Left cardiac atrium (tissue), 4 donors: ENCODE measurements around the gene CKB. TPM values are rescaled to one million over a fixed set of nuclear protein-coding genes. Genes with fewer than 3 reads are reported as not detected.

Source experiments
- ATAC-seq, 2 donors: fragments of 200-7000 bp; cut with Tn5 transposase; one replicate each; pipeline ENCODE4 v1.9.1; 2020; ENCODE audit warnings: mild to moderate bottlenecking in 2 of 2, moderate library complexity in 2 of 2
- DNase-seq: peaks from one replicate; pipeline ENCODE4 v3.0.0-alpha.2; 2020
- intact Hi-C, 2 donors: fragments of 100-400 bp; cut with DNase I; formaldehyde crosslinking; loops; one replicate each; pipeline versions ENCODE4 v1.14.1 to v1.15.1; 2022 to 2023
- total RNA-seq, 2 donors: library from RNA; stranded (reverse); fragmentation: NEBNext Ultra II Directional; extraction: Animal tissue kit (Norgen Biotek cat#: 25700); gene quantifications; one replicate each; pipeline ENCODE4 v1.2.1, GENCODE V29; 2021
- donor health status: DM: no; HTN: yes; CAD: no.
- donor health status: DM: no; HTN: yes; CAD: no; lungs with severe emphysema.
- donor health status: DM: yes; HTN: yes; CAD: no.
- donor health status: Dilated cardiomyopathy.

Gene CKB
- total RNA-seq, 2 donors from 2014 or later = 407 to 412 TPM

DNA sequence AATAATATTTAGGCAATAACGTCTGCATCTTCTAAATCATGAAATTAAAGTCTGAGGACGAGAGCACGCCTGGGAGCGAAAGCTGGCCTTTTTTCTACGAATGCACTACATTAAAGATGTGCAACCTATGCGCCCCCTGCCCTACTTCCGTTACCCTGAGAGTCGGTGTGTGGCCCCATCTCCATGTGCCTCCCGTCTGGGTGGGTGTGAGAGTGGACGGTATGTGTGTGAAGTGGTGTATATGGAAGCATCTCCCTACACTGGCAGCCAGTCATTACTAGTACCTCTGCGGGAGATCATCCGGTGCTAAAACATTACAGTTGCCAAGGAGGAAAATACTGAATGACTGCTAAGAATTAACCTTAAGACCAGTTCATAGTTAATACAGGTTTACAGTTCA lies 19.3 kb downstream of the CKB start:
- intact Hi-C loops = loop anchor here in 1 of 2 donors (5.0 kb wide), 1 partner anchor 44 kb away; no protein-coding TSS in a partner anchor
- peak; percentile 10 for DNase-seq

DNA sequence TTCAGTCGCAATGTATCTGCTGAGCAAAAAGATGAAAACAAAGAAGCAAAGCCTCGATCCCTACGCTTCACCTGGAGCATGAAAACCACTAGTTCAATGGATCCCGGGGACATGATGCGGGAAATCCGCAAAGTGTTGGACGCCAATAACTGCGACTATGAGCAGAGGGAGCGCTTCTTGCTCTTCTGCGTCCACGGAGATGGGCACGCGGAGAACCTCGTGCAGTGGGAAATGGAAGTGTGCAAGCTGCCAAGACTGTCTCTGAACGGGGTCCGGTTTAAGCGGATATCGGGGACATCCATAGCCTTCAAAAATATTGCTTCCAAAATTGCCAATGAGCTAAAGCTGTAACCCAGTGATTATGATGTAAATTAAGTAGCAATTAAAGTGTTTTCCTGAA lies 19.8 kb downstream of the CKB start:
- intact Hi-C loops = loop anchor here in 1 of 2 donors (5.0 kb wide), 1 partner anchor 44 kb away; no protein-coding TSS in a partner anchor
- DNase-seq = peak; percentile 9
- ATAC-seq = no peak

More for the DNA sequence above, 19.3 kb downstream of the CKB start:
- ATAC-seq = no peak

DNA sequence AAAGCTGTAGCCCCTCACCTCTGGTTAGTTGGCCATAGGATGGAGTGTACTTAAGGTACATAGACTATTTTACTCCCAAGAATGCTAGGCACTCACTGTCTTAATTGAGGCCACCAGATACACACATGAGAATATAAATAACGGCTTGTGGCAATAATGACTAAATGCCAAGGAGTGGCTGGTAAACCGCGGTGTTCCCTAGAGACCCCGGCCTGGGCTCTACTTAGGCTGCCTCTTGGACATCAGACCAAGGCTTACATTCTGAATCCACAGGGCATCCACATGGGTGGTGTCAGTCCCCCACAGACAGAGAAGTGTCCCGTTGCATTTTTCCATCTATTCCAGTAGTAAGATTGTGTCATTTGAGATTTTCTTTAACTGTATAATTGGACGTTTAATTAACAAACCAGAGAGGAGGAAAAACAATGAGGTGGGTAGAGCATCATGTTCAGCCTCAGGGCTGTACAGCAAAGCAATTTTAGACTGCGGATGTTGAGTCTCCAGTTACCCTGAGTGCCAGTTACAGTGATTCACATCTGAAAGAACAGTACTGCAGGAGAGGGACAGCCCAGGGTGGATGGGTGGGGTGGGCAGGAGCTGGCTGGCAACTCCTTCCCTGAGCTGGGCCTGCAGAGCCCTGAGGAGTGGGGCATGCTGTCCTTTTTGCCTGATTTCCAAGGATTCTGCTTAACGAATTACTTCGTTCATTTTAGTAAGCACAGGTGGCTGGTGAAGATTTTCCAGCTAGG lies 20.5 kb downstream of the CKB start:
- ATAC-seq (no peak), DNase-seq (peak; percentile 11)
- intact Hi-C loops = loop anchor here in 1 of 2 donors (5.0 kb wide), 1 partner anchor 45 kb away; no protein-coding TSS in a partner anchor

DNA sequence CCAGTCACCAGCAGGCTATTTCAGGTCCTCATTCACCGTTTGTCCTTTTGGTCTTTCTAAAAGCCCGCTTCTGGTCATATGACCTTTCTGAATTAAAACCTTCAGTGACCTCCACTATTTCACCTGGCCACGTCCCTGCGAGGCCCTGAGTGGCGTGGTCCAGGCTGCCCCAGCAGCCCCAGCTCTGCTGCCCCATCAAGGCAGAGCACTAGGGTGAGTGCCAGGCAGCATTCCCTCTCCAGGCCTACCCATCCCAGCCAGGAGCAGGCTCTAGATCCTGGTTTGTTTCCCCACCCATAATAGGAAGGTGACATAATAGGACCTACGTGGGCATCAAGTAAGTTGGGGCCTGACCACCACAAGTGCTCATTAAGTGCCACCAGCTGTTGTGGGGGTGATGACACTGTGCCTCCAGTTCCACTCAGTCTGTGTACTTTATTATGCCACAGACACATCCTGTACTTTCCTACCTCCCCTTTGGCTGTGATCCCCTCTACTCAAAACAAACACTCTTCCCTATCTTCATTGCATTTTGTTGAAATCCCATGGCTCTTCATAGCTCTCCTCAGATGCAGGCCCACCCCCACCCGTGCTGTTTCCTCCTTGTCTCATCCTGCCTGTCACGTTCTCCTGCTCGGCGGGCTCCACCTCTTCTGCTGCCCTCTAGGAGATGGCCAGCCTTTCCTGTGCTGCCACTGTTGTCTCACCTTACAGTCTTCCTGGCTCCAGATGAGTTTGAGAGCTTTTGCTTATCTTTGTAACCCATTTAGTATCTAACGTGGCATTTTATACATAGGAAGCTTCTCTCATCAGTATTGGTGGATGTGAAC lies 21.4 kb downstream of the CKB start:
- peak in 1 of 2 donors; percentile 12 for ATAC-seq
- intact Hi-C loops = loop anchor here in 1 of 2 donors (5.0 kb wide), 1 partner anchor 46 kb away; no protein-coding TSS in a partner anchor
- peak; percentile 10 for DNase-seq

DNA sequence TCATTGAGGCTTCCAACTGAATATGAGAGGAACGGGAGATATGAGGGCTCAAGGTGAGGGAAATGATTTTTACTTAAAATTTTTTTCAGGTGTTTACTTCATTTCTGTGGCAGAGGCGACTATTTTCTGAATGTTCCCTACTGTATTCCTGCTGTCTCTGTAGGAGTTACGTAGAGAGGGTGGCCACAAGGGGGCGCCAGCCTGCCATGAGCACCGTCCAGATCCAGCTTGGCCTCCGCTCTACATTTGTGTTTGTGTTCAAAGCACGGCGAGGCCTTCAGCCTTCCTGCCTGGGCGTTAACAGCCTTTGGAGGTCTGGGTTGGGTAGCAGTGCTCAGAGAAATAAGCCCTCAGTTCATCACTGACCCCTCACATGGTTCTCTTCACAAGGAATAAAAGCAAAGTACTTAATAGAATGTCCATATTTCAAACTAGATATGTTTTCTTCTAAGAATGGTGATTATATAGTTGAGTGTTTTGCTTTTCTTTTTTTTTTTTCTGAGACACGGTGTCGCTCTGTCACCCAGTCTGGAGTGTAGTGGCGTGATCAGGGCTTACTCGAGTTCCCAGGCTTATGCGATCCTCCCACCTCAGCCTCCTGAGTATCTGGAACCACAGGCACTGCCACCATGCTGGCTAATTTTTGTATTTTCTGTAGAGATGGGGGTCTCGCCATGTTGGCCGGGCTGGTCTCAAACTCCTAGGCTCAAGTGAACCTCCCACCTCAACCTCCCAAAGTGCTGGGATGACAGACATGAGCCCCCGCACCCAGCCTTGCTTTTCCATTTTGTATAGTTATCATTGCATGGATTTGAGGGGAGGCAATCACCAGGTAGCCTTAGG lies 22.3 kb downstream of the CKB start:
- intact Hi-C loops = loop anchor here in 1 of 2 donors (5.0 kb wide), 1 partner anchor 47 kb away; no protein-coding TSS in a partner anchor
- peak; percentile 94 for DNase-seq

DNA sequence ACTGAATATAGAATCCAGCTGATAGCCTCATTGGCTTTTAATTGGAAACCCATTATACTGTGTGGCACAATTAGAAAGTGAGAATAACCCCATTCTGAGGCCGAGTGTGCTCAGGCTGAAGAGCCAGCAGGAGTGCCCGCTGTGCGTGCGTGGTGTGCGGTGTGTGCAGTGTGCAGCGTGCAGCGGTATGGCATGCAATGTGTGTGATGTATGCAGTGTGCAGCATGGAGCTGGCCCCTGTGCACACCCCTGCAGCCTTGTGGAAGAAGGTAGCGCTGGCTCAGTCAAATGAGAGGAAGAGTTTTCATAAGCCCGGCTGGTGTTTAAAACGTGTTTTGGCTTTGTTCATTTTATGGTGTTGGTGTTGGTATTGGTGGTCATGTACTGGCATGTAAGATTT lies 22.9 kb downstream of the CKB start:
- ATAC-seq = peak in 1 of 2 donors; percentile 30
- DNase-seq = no peak
- intact Hi-C loops = loop anchor here in 1 of 2 donors (5.0 kb wide), 1 partner anchor 48 kb away; no protein-coding TSS in a partner anchor

More for the DNA sequence above, 22.3 kb downstream of the CKB start:
- peak; percentile 91 to 92 for ATAC-seq

DNA sequence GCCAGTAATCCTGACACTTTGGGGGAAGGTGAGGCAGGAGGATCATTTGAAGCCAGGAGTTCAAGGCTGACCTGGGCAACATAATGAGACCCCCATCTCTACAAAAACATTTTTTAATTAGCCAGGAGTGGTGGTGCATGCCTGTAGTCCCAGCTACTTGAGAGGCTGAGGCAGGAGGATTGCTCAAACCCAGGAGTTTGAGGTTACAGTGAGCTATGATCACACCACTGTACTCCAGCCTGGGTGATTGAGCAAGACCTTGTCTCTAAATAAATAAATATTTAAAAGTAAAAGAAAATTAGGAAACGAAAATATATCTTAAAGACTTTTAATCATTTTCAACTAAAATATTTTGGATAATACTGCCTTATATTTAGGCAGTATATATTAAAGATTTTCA lies 25.9 kb downstream of the CKB start:
- DNase-seq (no peak), ATAC-seq (no peak)
- intact Hi-C loops = no loop called here

DNA sequence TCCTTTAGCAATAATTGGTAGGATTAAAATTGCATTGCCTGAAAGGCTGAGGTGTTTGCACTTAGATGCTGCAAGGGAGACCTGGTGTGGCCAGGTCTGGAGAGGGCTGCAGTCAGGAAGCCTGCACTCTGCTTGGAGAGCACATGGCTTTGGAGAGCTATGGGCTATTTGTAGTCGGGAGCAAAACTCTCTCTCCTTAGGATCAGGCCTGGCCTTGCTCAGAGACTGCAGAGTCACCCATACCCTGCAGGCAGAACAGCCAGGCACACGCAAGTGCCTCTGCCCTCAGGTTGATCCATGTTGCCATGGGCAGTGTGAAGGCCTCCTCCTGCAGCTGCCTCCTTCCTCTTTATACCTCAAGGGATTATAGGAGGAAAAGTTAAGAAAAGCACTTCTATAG lies 26.8 kb downstream of the CKB start:
- intact Hi-C loops = no loop called here
- DNase-seq (no peak), ATAC-seq (peak in 1 of 2 donors; percentile 31)

DNA sequence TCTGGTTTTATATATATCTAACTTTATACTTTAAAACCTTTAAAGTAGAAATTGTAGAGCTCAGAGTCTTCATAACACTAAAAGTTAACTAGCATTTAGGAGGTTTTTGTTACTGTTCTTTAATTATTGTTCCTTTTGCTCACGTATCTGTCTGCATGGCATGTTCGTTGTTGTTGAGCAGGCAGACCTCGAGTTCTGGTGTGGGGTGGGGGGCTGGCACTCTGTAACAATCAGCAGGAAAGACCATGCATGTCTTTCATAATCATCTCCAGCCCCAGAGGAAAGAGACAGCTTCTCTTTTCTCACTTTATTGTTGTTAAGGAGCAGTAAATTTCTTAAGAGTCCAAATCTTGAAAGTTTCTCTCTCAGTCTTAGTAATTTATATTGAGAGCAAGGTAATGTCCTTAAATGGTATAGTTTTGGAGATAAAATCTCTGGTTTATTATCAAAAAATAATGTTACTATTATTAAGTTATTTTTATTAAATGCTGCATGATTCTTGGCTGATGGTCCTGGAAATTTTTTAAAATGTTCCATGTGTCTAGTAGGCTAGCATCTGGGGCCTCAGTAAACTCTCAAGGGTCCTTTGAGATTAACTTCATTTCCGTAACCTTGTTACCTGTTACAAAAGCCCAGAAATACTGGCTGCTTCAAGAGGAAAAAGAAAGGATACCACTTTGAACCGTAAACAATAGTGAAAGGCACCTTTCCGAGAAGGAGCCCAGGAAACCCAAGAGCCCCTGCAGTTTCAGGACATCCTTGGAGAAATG lies 30.3 kb downstream of the CKB start:
- intact Hi-C loops = no loop called here

DNA sequence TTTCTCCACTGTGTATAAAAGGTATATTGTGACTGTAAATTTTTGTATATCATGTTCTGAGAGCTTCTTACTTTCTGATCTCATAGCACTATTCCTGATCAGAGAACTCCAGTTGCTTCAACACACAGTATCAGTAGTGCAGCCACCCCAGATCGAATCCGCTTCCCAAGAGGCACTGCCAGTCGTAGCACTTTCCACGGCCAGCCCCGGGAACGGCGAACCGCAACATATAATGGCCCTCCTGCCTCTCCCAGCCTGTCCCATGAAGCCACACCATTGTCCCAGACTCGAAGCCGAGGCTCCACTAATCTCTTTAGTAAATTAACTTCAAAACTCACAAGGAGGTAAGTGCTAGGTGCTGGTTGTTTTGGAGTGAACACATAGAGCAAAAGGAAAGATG lies 30.9 kb downstream of the CKB start:
- intact Hi-C loops = no loop called here
- no peak for DNase-seq
- ATAC-seq = no peak

More for the DNA sequence above, 30.3 kb downstream of the CKB start:
- ATAC-seq = no peak
- DNase-seq = no peak

DNA sequence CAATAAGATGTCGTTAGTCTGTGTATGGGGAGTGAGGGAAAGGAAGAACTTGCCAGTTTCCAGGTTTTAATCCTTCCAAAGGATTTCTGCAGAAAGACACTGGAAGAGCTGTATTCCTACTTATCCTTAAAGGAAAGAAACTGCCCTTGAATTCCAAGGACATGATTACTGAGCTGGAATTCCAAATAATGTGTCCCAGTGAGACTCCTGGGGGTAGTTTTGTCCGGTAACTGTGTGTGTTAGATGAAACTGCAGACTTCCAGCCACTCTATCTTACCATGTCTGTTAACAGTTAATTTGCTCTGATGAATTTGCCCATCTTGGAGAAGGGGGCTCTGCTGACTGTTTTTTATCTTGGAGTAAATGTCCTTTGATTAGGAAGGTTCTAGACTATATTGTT lies 33.0 kb downstream of the CKB start:
- DNase-seq (no peak), ATAC-seq (no peak)
- intact Hi-C loops = no loop called here

DNA sequence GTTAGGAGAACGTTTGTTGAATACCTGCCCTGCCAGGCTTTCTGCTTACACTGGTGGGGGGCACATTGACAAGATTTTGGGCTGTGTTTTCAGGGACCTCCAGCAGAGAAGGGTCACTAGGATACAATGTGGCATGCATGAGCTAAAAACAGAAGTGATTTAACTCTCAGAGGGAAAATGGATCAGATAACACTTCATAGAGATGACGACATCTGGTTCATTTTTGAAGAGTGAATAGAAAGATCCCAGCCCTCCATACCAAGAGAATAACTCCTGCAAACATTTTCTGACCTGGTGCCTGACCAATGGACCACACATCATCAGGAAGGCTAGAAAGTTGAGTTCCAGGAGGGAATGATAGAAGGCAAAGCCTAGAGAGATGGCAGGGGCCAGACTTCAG lies 33.7 kb downstream of the CKB start:
- no peak for DNase-seq
- no peak for ATAC-seq

DNA sequence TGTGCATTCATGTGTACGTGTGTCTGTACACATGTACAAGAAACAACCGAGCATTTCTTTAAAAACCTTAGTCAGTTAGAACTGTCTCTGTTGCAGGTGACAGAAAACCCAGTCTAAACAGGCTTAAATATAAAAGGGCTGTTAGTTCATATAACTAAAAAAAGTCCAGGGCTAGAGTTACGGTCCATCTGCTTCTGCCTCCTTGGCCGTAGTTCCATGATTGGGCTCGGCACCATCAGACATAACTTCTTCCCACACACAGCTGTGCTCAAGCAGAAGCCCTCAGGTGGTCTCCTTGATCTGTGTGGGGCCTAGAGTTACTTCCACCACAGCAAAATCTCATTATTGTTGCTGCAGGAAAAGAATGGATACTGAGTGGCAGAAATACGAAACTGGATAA lies 34.6 kb downstream of the CKB start:
- no peak for ATAC-seq

More for the DNA sequence above, 33.7 kb downstream of the CKB start:
- intact Hi-C loops = no loop called here

DNA sequence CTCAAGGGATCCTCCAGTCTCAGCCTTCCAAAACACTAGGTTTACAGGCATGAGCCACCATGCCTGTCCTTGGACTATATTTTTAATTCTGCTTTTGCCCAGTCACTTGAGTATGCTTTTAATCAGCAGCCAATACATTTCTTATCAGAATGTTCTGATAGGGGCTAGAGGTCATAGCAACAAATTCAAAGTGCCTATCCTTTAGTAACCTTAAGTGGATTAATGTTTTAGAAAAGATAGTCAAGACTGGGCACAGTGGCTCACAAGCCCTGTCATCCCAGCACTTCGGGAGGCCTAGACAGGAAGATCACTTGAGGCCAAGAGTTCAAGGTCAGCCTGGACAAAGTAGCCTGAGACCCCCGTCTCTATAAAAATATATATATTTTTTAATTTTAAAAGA lies 37.1 kb downstream of the CKB start:
- DNase-seq = no peak
- intact Hi-C loops = no loop called here
- ATAC-seq = no peak

More for the DNA sequence above, 34.6 kb downstream of the CKB start:
- DNase-seq = no peak
- intact Hi-C loops = no loop called here

DNA sequence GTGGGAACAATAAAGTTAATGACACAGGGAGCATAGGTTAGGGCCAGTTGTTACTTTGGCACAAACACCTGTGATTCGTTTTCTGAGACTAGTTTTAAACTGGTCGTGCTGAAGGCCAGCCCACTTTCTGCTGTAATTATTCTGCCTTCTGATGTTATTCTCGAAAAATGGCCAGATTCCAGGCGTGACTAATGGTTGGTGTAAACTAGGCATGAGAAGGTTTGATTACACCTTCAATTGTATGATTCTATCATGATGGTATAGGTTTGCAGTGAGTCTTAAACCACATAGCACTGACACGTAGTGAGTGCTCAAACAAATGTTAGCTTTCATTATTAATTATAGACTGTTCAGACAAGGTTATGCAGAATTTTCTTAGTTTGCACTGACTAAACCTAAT lies 39.0 kb downstream of the CKB start:
- intact Hi-C loops = no loop called here
- ATAC-seq = peak in 1 of 2 donors; percentile 62
- DNase-seq = no peak

DNA sequence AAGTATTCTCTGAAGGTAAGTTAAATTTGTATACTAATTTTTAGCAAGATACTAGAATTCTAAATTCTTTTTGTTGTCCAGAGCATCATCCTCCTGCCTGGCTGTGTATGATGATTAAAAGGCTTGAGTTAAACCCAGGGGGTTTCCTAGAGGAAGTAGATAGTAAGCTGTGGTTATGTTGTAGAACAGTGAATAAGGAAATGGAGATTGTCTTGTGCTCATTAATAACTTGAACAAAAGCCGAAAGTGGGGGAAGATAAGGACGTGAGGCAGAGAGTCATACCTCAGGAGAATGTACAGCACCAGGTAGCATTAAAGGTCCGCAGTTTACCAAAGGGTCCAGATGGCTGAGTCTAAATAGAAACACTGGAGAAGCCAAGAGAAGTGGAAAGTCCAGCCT lies 42.0 kb downstream of the CKB start:
- ATAC-seq (no peak), DNase-seq (no peak)
- intact Hi-C loops = no loop called here

DNA sequence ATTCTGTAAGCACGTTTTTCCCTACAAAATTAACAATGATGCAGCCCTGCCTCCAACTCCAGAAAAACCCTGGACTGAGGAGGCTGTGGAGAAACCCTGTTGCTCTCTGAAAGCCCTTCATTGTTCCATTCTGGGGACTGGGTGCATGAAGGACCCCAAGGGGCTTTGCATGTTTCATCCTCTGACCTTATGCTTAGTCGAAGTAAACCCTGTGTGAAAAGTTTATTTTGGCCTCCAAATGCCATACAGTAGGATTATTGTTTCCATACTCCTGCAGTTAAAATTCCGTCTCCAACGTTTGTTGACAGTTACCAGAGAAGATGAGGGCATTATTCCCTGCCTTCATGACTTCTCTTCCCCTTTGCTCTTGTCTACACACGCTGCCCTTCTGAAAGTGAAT lies 46.0 kb downstream of the CKB start:
- intact Hi-C loops = no loop called here
- DNase-seq (no peak), ATAC-seq (no peak)

DNA sequence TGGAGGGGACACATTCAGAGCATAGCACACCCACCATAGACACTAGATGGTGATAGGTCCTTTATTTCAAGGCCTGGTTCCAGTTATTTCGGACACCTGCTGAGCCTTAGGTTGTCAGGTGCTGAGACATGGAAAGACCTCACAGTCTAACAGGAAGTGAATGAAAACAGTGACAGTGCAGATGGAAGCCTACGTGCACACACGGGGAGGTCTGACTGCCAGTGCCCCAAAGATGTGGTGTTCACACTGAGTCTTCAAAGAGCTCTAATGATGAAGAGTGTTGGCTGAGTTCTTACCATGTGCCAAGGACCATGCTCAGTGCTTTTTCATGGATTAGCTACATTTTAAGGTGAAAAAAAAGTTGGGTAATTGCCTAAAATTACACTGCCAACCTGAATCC lies 46.6 kb downstream of the CKB start:
- intact Hi-C loops = no loop called here
- ATAC-seq = no peak

More for the DNA sequence above, 46.6 kb downstream of the CKB start:
- no peak for DNase-seq
